GM23248 (cell line): Measurements from ENCODE around the gene NUTM2G. TPM values are rescaled to one million over a fixed set of nuclear protein-coding genes. Genes with fewer than 3 reads are reported as not detected.
"Not testable (repeated sequence)": the region's sequence is repeated elsewhere in the genome, so short reads cannot be mapped to it uniquely, and the experiment has no call there.

Experiments
- DNase-seq: peaks from one replicate; pipeline ENCODE4 v3.0.0-alpha.2; 2015
- H2AFZ ChIP-seq: fragments of 200-600 bp; sonication (generic); 2 replicates; pipeline ENCODE4 v1.6.1; 2016; ENCODE audit warnings: antibody characterized with exemption
- H3F3A ChIP-seq: fragments of 200-600 bp; sonication (generic); 2 replicates; pipeline ENCODE4 v1.6.1; 2016; ENCODE audit warnings: mild to moderate bottlenecking, antibody characterized with exemption, mixed run types; ENCODE audit not compliant: insufficient read depth
- H3K27ac ChIP-seq: fragments of 200-600 bp; sonication (generic); 2 replicates; pipeline ENCODE4 v1.5.1; 2016; ENCODE audit warnings: mild to moderate bottlenecking
- H3K27me3 ChIP-seq: fragments of 200-600 bp; sonication (generic); replicated peaks from 2 replicates; pipeline ENCODE4 v1.6.1; 2016; ENCODE audit warnings: mild to moderate bottlenecking; ENCODE audit not compliant: insufficient read depth
- H3K36me3 ChIP-seq: fragments of 200-600 bp; sonication (generic); 2 replicates; pipeline ENCODE4 v1.6.1; 2016; ENCODE audit warnings: low read depth, mild to moderate bottlenecking
- H3K4me1 ChIP-seq: fragments of 200-600 bp; sonication (generic); 2 replicates; pipeline ENCODE4 v1.6.1; 2016; ENCODE audit warnings: mild to moderate bottlenecking; ENCODE audit not compliant: insufficient read depth
- H3K4me2 ChIP-seq: fragments of 200-600 bp; sonication (generic); one replicate; pipeline ENCODE4 v1.6.1; 2016; ENCODE audit warnings: mild to moderate bottlenecking; ENCODE audit not compliant: unreplicated experiment
- H3K4me3 ChIP-seq: fragments of 200-600 bp; sonication (generic); 2 replicates; pipeline ENCODE4 v1.5.1; 2016; ENCODE audit warnings: mild to moderate bottlenecking
- H3K79me2 ChIP-seq: fragments of 200-600 bp; sonication (generic); 2 replicates; pipeline ENCODE4 v1.6.1; 2016; ENCODE audit warnings: mild to moderate bottlenecking; ENCODE audit not compliant: insufficient read depth
- H3K9ac ChIP-seq: fragments of 200-600 bp; sonication (generic); 2 replicates; pipeline ENCODE4 v1.6.1; 2016; ENCODE audit warnings: mild to moderate bottlenecking
- H3K9me2 ChIP-seq: fragments of 200-600 bp; sonication (generic); 2 replicates; pipeline ENCODE4 v1.6.1; 2016; ENCODE audit warnings: mixed run types, mild to moderate bottlenecking, moderate library complexity; ENCODE audit not compliant: insufficient read depth
- H3K9me3 ChIP-seq: fragments of 200-600 bp; sonication (generic); one replicate; pipeline ENCODE4 v1.6.1; 2017; ENCODE audit warnings: low read depth
- H4K20me1 ChIP-seq: fragments of 200-600 bp; sonication (generic); 2 replicates; pipeline ENCODE4 v1.6.0; 2016; ENCODE audit not compliant: insufficient read depth
- EZH2 ChIP-seq: fragments of 200-600 bp; sonication (generic); IDR thresholded peaks from 2 replicates; pipeline ENCODE4 v1.6.1; 2018; ENCODE audit warnings: antibody characterized with exemption, mild to moderate bottlenecking; ENCODE audit not compliant: insufficient read depth, poor library complexity, severe bottlenecking
- EZH2phosphoT487 ChIP-seq: fragments of 200-600 bp; sonication (generic); IDR thresholded peaks from 2 replicates; pipeline ENCODE4 v1.6.1; 2018; ENCODE audit warnings: antibody characterized with exemption, moderate library complexity, mild to moderate bottlenecking, low read depth; ENCODE audit not compliant: insufficient read depth
- WGBS, 2 experiments: methylation state at CpG; one replicate each; pipeline ENCODE4 v1.1.6; 2015 to 2017; ENCODE audit warnings: low lambda C conversion rate in 2 of 2, low coverage in 1 of 2; ENCODE audit errors: missing lambda C conversion rate in 2 of 2; 5-methylcytosine and 5-hydroxymethylcytosine counted together
- in situ Hi-C: fragments of 300-500 bp; cut with MboI; formaldehyde crosslinking; loops from 2 replicates; pipeline ENCODE4 v1.15.0; 2020
- polyA plus RNA-seq: library from polyadenylated mRNA; unstranded; fragments of >200 nt; fragmentation: Nextera tagmentation; extraction: Ambion mirVana; gene quantifications from 2 replicates; pipeline ENCODE4 v1.2.1, GENCODE V29; 2016
- total RNA-seq: library from RNA; depleted of rRNA; stranded (reverse); fragments of >200 nt; shearing (Covaris generic); gene quantifications from 2 replicates; pipeline ENCODE4 v1.2.3, GENCODE V29; 2014; rRNA removed

NUTM2G gene, protein sequence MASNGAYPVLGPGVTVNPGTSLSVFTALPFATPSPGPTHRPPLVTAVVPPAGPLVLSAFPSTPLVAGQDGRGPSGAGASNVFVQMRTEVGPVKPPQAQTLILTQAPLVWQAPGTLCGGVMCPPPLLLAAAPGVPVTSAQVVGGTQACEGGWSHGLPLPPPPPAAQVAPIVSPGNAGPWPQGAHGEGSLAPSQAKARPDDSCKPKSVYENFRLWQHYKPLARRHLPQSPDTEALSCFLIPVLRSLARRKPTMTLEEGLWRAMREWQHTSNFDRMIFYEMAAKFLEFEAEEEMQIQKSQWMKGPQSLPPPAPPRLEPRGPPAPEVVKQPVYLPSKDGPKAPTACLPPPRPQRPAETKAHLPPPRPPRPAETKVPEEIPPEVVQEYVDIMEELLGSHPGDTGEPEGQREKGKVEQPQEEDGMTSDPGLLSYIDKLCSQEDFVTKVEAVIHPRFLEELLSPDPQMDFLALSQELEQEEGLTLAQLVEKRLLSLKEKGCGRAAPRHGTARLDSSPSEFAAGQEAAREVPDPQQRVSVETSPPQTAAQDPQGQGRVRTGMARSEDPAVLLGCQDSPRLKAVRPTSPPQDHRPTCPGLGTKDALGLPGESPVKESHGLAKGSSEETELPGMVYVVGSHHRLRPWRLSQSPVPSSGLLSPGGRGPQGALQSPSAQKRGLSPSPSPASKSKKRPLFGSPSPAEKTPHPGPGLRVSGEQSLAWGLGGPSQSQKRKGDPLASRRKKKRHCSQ
- total RNA-seq (not detected in 2 replicates), polyA plus RNA-seq (0.06 TPM in 1 of 2 replicates, not detected in the other)

DNA sequence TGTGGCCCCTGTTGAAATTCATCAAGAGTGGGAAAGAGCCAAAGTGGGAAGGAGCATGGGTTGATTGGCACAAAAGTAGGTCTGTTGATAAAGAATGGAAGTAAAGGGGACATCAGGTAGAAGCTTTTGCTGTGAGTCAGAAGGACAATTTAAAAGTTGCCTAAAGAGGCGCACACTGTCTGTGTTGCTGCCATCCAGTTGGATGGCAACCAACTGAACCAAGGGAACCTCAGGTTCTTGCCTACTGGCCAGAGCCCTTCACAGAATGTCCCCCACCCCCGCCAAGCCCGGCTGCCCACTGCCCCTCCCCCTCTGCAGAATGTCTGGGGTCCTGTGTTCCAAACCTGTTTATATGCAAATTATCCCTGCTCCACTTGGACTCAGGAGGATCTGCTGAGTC, at the start of gene NUTM2G:
Gene NUTM2G (plus strand): TSS at position 301 of the 400 bp plus-strand sequence. CDS start 182 bp downstream, outside the sequence.
- H3F3A ChIP-seq, H3K9me2 ChIP-seq, DNase-seq, H3K4me2 ChIP-seq, H4K20me1 ChIP-seq, in situ Hi-C loops, H3K36me3 ChIP-seq, H2AFZ ChIP-seq, H3K9ac ChIP-seq, H3K4me3 ChIP-seq, H3K79me2 ChIP-seq, H3K27me3 ChIP-seq, H3K9me3 ChIP-seq, H3K4me1 ChIP-seq, H3K27ac ChIP-seq: not testable (repeated sequence)
- no CpG with 5 or more reads among the region's 3 CpGs for WGBS, 2 experiments

DNA sequence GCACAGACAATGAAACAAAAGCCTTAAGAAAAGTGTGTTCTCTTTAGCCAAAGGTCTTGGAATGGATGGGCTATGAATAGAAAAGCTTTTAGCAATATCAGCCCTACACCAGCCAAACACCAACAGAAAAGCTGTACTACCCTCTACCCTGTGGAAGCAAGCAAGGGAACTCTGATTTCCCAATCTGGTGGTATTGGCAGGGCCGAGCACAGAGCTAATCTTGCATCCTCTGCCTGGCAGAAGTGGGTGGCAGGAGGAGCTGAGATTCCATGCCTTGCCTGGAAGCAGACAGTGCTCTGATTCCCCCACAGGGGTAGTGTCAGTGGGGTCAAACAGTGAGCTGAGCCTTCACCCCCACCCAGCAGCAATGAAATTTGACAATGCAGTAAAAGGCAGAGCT, 44.7 kb upstream of the NUTM2G start:
- in situ Hi-C loops: no loop called here
- H3K4me2 ChIP-seq: no peak overlapping the region
- WGBS, 2 experiments: 88 to 90% methylated on average over 1 of the region's 1 CpG
- H2AFZ ChIP-seq: no peak overlapping the region
- no peak overlapping the region for H3K27ac ChIP-seq
- no peaks in the 10 kb centered on the region for H3K79me2 ChIP-seq
- no peaks in the 10 kb centered on the region for H4K20me1 ChIP-seq
- TF ChIP-seq EZH2phosphoT487 (no peak), EZH2 (no peak)
- H3K4me1 ChIP-seq: peaks cover 14% of the 10 kb centered on the region
- H3K4me3 ChIP-seq: no peak overlapping the region
- no peak overlapping the region for H3K9ac ChIP-seq
- no peaks in the 10 kb centered on the region for H3K9me3 ChIP-seq
- peaks cover 4% of the 10 kb centered on the region; the same call in 1 of the 2 replicates for H3K27me3 ChIP-seq
- peak; percentile 10 for DNase-seq
- no peaks in the 10 kb centered on the region for H3K36me3 ChIP-seq
- no peaks in the 10 kb centered on the region for H3K9me2 ChIP-seq
- no peaks in the 10 kb centered on the region for H3F3A ChIP-seq

- Histone ChIP-seq H3K4me2 (peak overlapping the region; percentile 6), H2AFZ (no peak overlapping the region), H3K27ac (no peak overlapping the region)
Measured at GRCh38 chr9:96884443-96884842, 44.2 kb upstream of the NUTM2G start.

GRCh38 chr9:96885424-96885823, 43.2 kb upstream of the NUTM2G start:
- H3K9ac ChIP-seq: no peak overlapping the region
- H3K4me1 ChIP-seq: peaks cover 14% of the 10 kb centered on the region
- H3K9me2 ChIP-seq: no peaks in the 10 kb centered on the region
- peaks cover 4% of the 10 kb centered on the region; the same call in 1 of the 2 replicates for H3K27me3 ChIP-seq
- H3K4me3 ChIP-seq: no peak overlapping the region
- no peak for DNase-seq
- H3K27ac ChIP-seq: no peak overlapping the region
- no peaks in the 10 kb centered on the region for H3K79me2 ChIP-seq
- H3K36me3 ChIP-seq: no peaks in the 10 kb centered on the region
- in situ Hi-C loops: no loop called here
- no peaks in the 10 kb centered on the region for H3K9me3 ChIP-seq
- TF ChIP-seq EZH2phosphoT487 (no peak), EZH2 (no peak)
- no peak overlapping the region for H3K4me2 ChIP-seq
- no peaks in the 10 kb centered on the region for H3F3A ChIP-seq
- no peak overlapping the region for H2AFZ ChIP-seq
- H4K20me1 ChIP-seq: no peaks in the 10 kb centered on the region

More at GRCh38 chr9:96884443-96884842, 44.2 kb upstream of the NUTM2G start:
- Histone ChIP-seq H4K20me1 (no peaks in the 10 kb centered on the region), H3K9me3 (no peaks in the 10 kb centered on the region), H3K27me3 (peaks cover 4% of the 10 kb centered on the region; the same call in 1 of the 2 replicates), H3K79me2 (no peaks in the 10 kb centered on the region), H3F3A (no peaks in the 10 kb centered on the region), H3K4me1 (peaks cover 14% of the 10 kb centered on the region), H3K9ac (no peak overlapping the region), H3K4me3 (no peak overlapping the region), H3K36me3 (no peaks in the 10 kb centered on the region), H3K9me2 (no peaks in the 10 kb centered on the region)
- WGBS, 2 experiments: 24 to 34% methylated on average over 2 of the region's 2 CpGs
- peak; percentile 73 for DNase-seq
- in situ Hi-C loops: no loop called here
- TF ChIP-seq EZH2 (no peak), EZH2phosphoT487 (no peak)
